Left ventricle myocardium inferior (tissue), 1 donor: ENCODE data around the gene PNMA8C. TPM values are rescaled to one million over a fixed set of nuclear protein-coding genes. Genes with fewer than 3 reads are reported as not detected.

ENCODE experiments used
- DNase-seq: peaks from one replicate; pipeline ENCODE4 v3.0.0-alpha.2; 2020
- H3K27ac ChIP-seq: fragments of 200-600 bp; replicated peaks from 2 replicates; pipeline ENCODE4 v1.8.0; 2021
- H3K27me3 ChIP-seq: fragments of 200-600 bp; 2 replicates; pipeline ENCODE4 v1.8.0; 2021; ENCODE audit warnings: low read depth
- H3K36me3 ChIP-seq: fragments of 200-600 bp; 2 replicates; pipeline ENCODE4 v1.8.0; 2021
- H3K4me1 ChIP-seq: fragments of 200-600 bp; 2 replicates; pipeline ENCODE4 v1.8.0; 2021
- H3K4me3 ChIP-seq: fragments of 200-600 bp; 2 replicates; pipeline ENCODE4 v1.8.0; 2021; ENCODE audit warnings: mild to moderate bottlenecking, moderate library complexity
- H3K9me3 ChIP-seq: fragments of 200-600 bp; replicated peaks from 2 replicates; pipeline ENCODE4 v1.8.0; 2021
- CTCF ChIP-seq: fragments of 200-600 bp; IDR thresholded peaks from 2 replicates; pipeline ENCODE4 v1.8.0; 2021; ENCODE audit warnings: antibody characterized with exemption, mild to moderate bottlenecking, borderline replicate concordance
- intact Hi-C: fragments of 100-400 bp; cut with micrococcal nuclease; formaldehyde crosslinking; loops from one replicate; pipeline ENCODE4 v1.11.0; 2022
- total RNA-seq: library from RNA; stranded (reverse); fragmentation: NEBNext Ultra II Directional; extraction: Animal tissue kit (Norgen Biotek cat#: 25700); gene quantifications from one replicate; pipeline ENCODE4 v1.2.1, GENCODE V29; 2021
- donor health status: DM: no; HTN: yes; CAD: no; lungs with severe emphysema.

PNMA8C gene
- total RNA-seq, 1 donor from 2014 or later: not detected

GRCh38 chr19:46453661-46454060, 24.9 kb upstream of the PNMA8C start:
- intact Hi-C loops: no loop called here
- peaks cover 10% of the 10 kb centered on the region for H3K4me1 ChIP-seq
- H3K4me3 ChIP-seq: no peak overlapping the region
- no peaks in the 10 kb centered on the region for H3K36me3 ChIP-seq
- H3K27ac ChIP-seq: no peak overlapping the region
- H3K27me3 ChIP-seq: peaks cover 8% of the 10 kb centered on the region
- peaks cover 3% of the 10 kb centered on the region for H3K9me3 ChIP-seq
- DNase-seq: no peak
- no peak for TF ChIP-seq CTCF

GRCh38 chr19:46452186-46452585, 23.4 kb upstream of the PNMA8C start:
- H3K36me3 ChIP-seq: no peaks in the 10 kb centered on the region
- H3K4me3 ChIP-seq: no peak overlapping the region
- DNase-seq: no peak
- peak overlapping the region; percentile 36 for H3K27ac ChIP-seq
- peaks cover 8% of the 10 kb centered on the region for H3K27me3 ChIP-seq
- H3K4me1 ChIP-seq: peaks cover 10% of the 10 kb centered on the region
- peaks cover 3% of the 10 kb centered on the region for H3K9me3 ChIP-seq
- intact Hi-C loops: no loop called here
- no peak for TF ChIP-seq CTCF

- DNase-seq: no peak
- H3K27me3 ChIP-seq: peaks cover 8% of the 10 kb centered on the region
- intact Hi-C loops: no loop called here
- no peaks in the 10 kb centered on the region for H3K36me3 ChIP-seq
- no peak overlapping the region for H3K4me3 ChIP-seq
- H3K27ac ChIP-seq: peak overlapping the region; percentile 36
- no peak for TF ChIP-seq CTCF
- peaks cover 3% of the 10 kb centered on the region for H3K9me3 ChIP-seq
- peaks cover 10% of the 10 kb centered on the region for H3K4me1 ChIP-seq
Measured at GRCh38 chr19:46451352-46451751, 22.6 kb upstream of the PNMA8C start.

- no peak for TF ChIP-seq CTCF
- Histone ChIP-seq H3K27ac (peak overlapping the region; percentile 36), H3K4me1 (peaks cover 10% of the 10 kb centered on the region), H3K4me3 (no peak overlapping the region), H3K36me3 (no peaks in the 10 kb centered on the region), H3K27me3 (peaks cover 6% of the 10 kb centered on the region), H3K9me3 (peaks cover 3% of the 10 kb centered on the region)
- intact Hi-C loops: no loop called here
- no peak for DNase-seq
Measured at GRCh38 chr19:46450737-46451136, 22.0 kb upstream of the PNMA8C start.

GRCh38 chr19:46449228-46449627, 20.5 kb upstream of the PNMA8C start:
- Histone ChIP-seq H3K27me3 (no peaks in the 10 kb centered on the region), H3K9me3 (peaks cover 3% of the 10 kb centered on the region), H3K4me1 (peaks cover 10% of the 10 kb centered on the region), H3K4me3 (no peak overlapping the region), H3K36me3 (no peaks in the 10 kb centered on the region), H3K27ac (no peak overlapping the region)
- no peak for DNase-seq
- intact Hi-C loops: no loop called here
- TF ChIP-seq CTCF: no peak

GRCh38 chr19:46448601-46449000, 19.9 kb upstream of the PNMA8C start:
- Histone ChIP-seq H3K9me3 (peaks cover 3% of the 10 kb centered on the region), H3K4me1 (peaks cover 10% of the 10 kb centered on the region), H3K36me3 (no peaks in the 10 kb centered on the region), H3K27me3 (no peaks in the 10 kb centered on the region), H3K27ac (no peak overlapping the region), H3K4me3 (no peak overlapping the region)
- no peak for TF ChIP-seq CTCF
- intact Hi-C loops: no loop called here
- DNase-seq: no peak
